H9 (cell line): ENCODE measurements around the gene NINL. TPM values are rescaled to one million over a fixed set of nuclear protein-coding genes. Genes with fewer than 3 reads are reported as not detected.

Experiments used
- DNase-seq: peaks from one replicate; pipeline ENCODE4 v3.0.0-alpha.2; 2017
- H2AFZ ChIP-seq: one replicate; pipeline ENCODE4 v1.6.1; 2013; ENCODE audit warnings: mild to moderate bottlenecking, low read length, control low read depth, moderate library complexity
- H2AK5ac ChIP-seq: 2 replicates; pipeline ENCODE4 v1.6.1; 2013; ENCODE audit warnings: low read length, control low read depth, mixed read lengths; ENCODE audit not compliant: insufficient read length
- H2BK120ac ChIP-seq: one replicate; pipeline ENCODE4 v1.6.1; 2013; ENCODE audit warnings: low read depth, mild to moderate bottlenecking, low read length, control low read depth, inconsistent platforms; ENCODE audit not compliant: poor library complexity, severe bottlenecking
- H2BK12ac ChIP-seq: 2 replicates; pipeline ENCODE4 v1.6.1; 2013; ENCODE audit warnings: low read length, control low read depth, mixed read lengths, low read depth; ENCODE audit not compliant: insufficient read length
- H2BK15ac ChIP-seq: 2 replicates; pipeline ENCODE4 v1.6.1; 2013; ENCODE audit warnings: low read depth, low read length, control low read depth
- H2BK20ac ChIP-seq: one replicate; pipeline ENCODE4 v1.6.1; 2013; ENCODE audit warnings: low read depth, mild to moderate bottlenecking, low read length, control low read depth, inconsistent platforms; ENCODE audit not compliant: poor library complexity, severe bottlenecking
- H2BK5ac ChIP-seq: 2 replicates; pipeline ENCODE4 v1.6.1; 2013; ENCODE audit warnings: low read length, control low read depth, mixed read lengths; ENCODE audit not compliant: insufficient read length
- H3K14ac ChIP-seq: 2 replicates; pipeline ENCODE4 v1.6.1; 2013; ENCODE audit warnings: low read length, control low read depth; ENCODE audit not compliant: insufficient read depth
- H3K18ac ChIP-seq: 2 replicates; pipeline ENCODE4 v1.6.1; 2013; ENCODE audit warnings: low read depth, mild to moderate bottlenecking, mixed read lengths, low read length, control low read depth; ENCODE audit not compliant: insufficient read length
- H3K23ac ChIP-seq: 2 replicates; pipeline ENCODE4 v1.6.1; 2013; ENCODE audit warnings: low read length, control low read depth, mixed read lengths, low read depth; ENCODE audit not compliant: insufficient read length
- H3K23me2 ChIP-seq: 2 replicates; pipeline ENCODE4 v1.6.1; 2013; ENCODE audit warnings: low read depth, mild to moderate bottlenecking, mixed read lengths, low read length, control low read depth; ENCODE audit not compliant: insufficient read length, poor library complexity, severe bottlenecking
- H3K27ac ChIP-seq: 2 replicates; pipeline ENCODE4 v1.5.1; 2013; ENCODE audit warnings: low read length, control low read depth, mixed read lengths, low read depth; ENCODE audit not compliant: insufficient read length
- H3K27me3 ChIP-seq: 2 replicates; pipeline ENCODE4 v1.6.1; 2013; ENCODE audit warnings: low read length, control low read depth, inconsistent platforms; ENCODE audit not compliant: insufficient read depth
- H3K4ac ChIP-seq: 2 replicates; pipeline ENCODE4 v1.6.1; 2013; ENCODE audit warnings: low read depth, mild to moderate bottlenecking, control low read depth, inconsistent platforms, low read length, moderate library complexity
- H3K4me1 ChIP-seq: 2 replicates; pipeline ENCODE4 v1.6.1; 2013; ENCODE audit warnings: low read length, control low read depth, inconsistent platforms; ENCODE audit not compliant: insufficient read depth
- H3K4me2 ChIP-seq: 2 replicates; pipeline ENCODE4 v1.6.1; 2013; ENCODE audit warnings: low read length, control low read depth, mixed read lengths; ENCODE audit not compliant: insufficient read length, insufficient read depth
- H3K56ac ChIP-seq: 2 replicates; pipeline ENCODE4 v1.6.1; 2013; ENCODE audit warnings: low read depth, mild to moderate bottlenecking, mixed read lengths, low read length, control low read depth; ENCODE audit not compliant: insufficient read length
- H3K79me1 ChIP-seq: 2 replicates; pipeline ENCODE4 v1.6.1; 2013; ENCODE audit warnings: low read depth, mild to moderate bottlenecking, moderate library complexity, low read length, control low read depth, inconsistent platforms; ENCODE audit not compliant: insufficient read depth, poor library complexity, severe bottlenecking
- H3K79me2 ChIP-seq: 2 replicates; pipeline ENCODE4 v1.6.1; 2013; ENCODE audit warnings: low read length, control low read depth, inconsistent platforms; ENCODE audit not compliant: insufficient read depth
- H3K9ac ChIP-seq: 2 replicates; pipeline ENCODE4 v1.6.1; 2013; ENCODE audit warnings: low read length, control low read depth, mixed read lengths; ENCODE audit not compliant: insufficient read length; ENCODE audit errors: extremely low read depth
- H3K9me3 ChIP-seq: one replicate; pipeline ENCODE4 v1.6.1; 2013; ENCODE audit warnings: low read depth, low read length, inconsistent platforms; ENCODE audit not compliant: control insufficient read depth
- H3T11ph ChIP-seq: one replicate; pipeline ENCODE4 v1.6.1; 2013; ENCODE audit warnings: mild to moderate bottlenecking, low read length, control low read depth, inconsistent platforms
- H4K20me1 ChIP-seq: one replicate; pipeline ENCODE4 v1.6.1; 2013; ENCODE audit not compliant: control insufficient read depth, insufficient read length, insufficient read depth
- H4K5ac ChIP-seq: 2 replicates; pipeline ENCODE4 v1.6.1; 2013; ENCODE audit warnings: low read depth, mild to moderate bottlenecking, mixed read lengths, low read length, control low read depth; ENCODE audit not compliant: insufficient read length
- H4K8ac ChIP-seq: replicated peaks from 2 replicates; pipeline ENCODE4 v1.6.1; 2013; ENCODE audit warnings: low read length, control low read depth, mixed read lengths, low read depth; ENCODE audit not compliant: insufficient read length
- H4K91ac ChIP-seq: 2 replicates; pipeline ENCODE4 v1.6.1; 2013; ENCODE audit warnings: low read depth, mild to moderate bottlenecking, moderate library complexity, mixed read lengths, low read length, control low read depth; ENCODE audit not compliant: insufficient read length
- H3K27ac Mint-ChIP-seq, 3 experiments: 2 replicates in 2 of 3; 3 replicates in 1 of 3; pipeline ENCODE4 v1.8.0; 2020 to 2021; ENCODE audit warnings: mixed read lengths in 3 of 3, mild to moderate bottlenecking in 1 of 3, moderate library complexity in 1 of 3
- H3K27me3 Mint-ChIP-seq: 2 replicates; pipeline ENCODE4 v1.8.0; 2021; ENCODE audit warnings: low read depth, mild to moderate bottlenecking, moderate library complexity, mixed read lengths
- H3K36me3 Mint-ChIP-seq, 3 experiments: 2 replicates in 2 of 3; 3 replicates in 1 of 3; pipeline ENCODE4 v1.8.0; 2020 to 2021; ENCODE audit warnings: low read depth in 3 of 3, mixed read lengths in 3 of 3; ENCODE audit not compliant: insufficient read depth in 1 of 3
- H3K4me1 Mint-ChIP-seq, 2 experiments: 2 replicates each; pipeline ENCODE4 v1.8.0; 2020; ENCODE audit warnings: mixed read lengths in 2 of 2
- H3K4me3 Mint-ChIP-seq, 2 experiments: 2 replicates in 1 of 2; 3 replicates in 1 of 2; pipeline ENCODE4 v1.8.0; 2020 to 2021; ENCODE audit warnings: mild to moderate bottlenecking in 2 of 2, mixed read lengths in 2 of 2, moderate library complexity in 1 of 2
- H3K9me3 Mint-ChIP-seq, 2 experiments: 2 replicates in 1 of 2; 3 replicates in 1 of 2; pipeline ENCODE4 v1.8.0; 2020; ENCODE audit warnings: mild to moderate bottlenecking in 2 of 2, mixed read lengths in 2 of 2, moderate library complexity in 1 of 2
- CTCF ChIP-seq: fragments of 200-600 bp; sonication (generic); conservative IDR thresholded peaks from 3 replicates; pipeline ENCODE4 v1.8.0; 2021; ENCODE audit warnings: antibody characterized with exemption, mild to moderate bottlenecking
- WGBS: extraction: QIAGEN DNeasy Blood & Tissue Kit; methylation state at CpG from one replicate; pipeline ENCODE4 v1.1.7; 2013; ENCODE audit warnings: missing lambda C conversion rate, low lambda C conversion rate, mixed read lengths; ENCODE audit not compliant: insufficient read length; ENCODE audit errors: extremely low coverage; 5-methylcytosine and 5-hydroxymethylcytosine counted together
- total RNA-seq: library from RNA; stranded (reverse); gene quantifications from 2 replicates; pipeline ENCODE4 v1.2.1, GENCODE V29; 2021

NINL gene
- total RNA-seq, 1 experiment from 2014 or later: 34.3 TPM

- H3K18ac ChIP-seq: no peak overlapping the region
- no peak overlapping the region for H2BK20ac ChIP-seq
- Mint-ChIP-seq H3K36me3 (peaks cover 2 to 12% (median 6%) of the 10 kb centered on the region in 3 experiments; a peak in 6 of 7 replicates), H3K4me1 (peaks cover 59 to 80% of the 10 kb centered on the region in 2 experiments), H3K9me3 (no peaks in the 10 kb centered on the region; a peak in 1 of 5 replicates), H3K4me3 (peak overlapping the region in 1 of 2 experiments; percentile 68; a peak in 3 of 5 replicates), H3K27ac (peak overlapping the region; percentile 94 to 98 (median 98)), H3K27me3 (peaks cover 3% of the 10 kb centered on the region; the same call in 1 of the 2 replicates)
- no peak overlapping the region for H3K4ac ChIP-seq
- H4K20me1 ChIP-seq: no peaks in the 10 kb centered on the region
- H2BK5ac ChIP-seq: no peak overlapping the region
- H3K27ac ChIP-seq: no peak overlapping the region
- no peak overlapping the region for H2AK5ac ChIP-seq
- no peak overlapping the region for H3K23ac ChIP-seq
- no peak overlapping the region for H4K8ac ChIP-seq
- no peak overlapping the region for H3K4me2 ChIP-seq
- H3K9me3 ChIP-seq: no peaks in the 10 kb centered on the region
- peaks cover 9% of the 10 kb centered on the region for H3K4me1 ChIP-seq
- no peaks in the 10 kb centered on the region for H3K27me3 ChIP-seq
- no peak overlapping the region for H3K9ac ChIP-seq
- no peak overlapping the region for H3K56ac ChIP-seq
- no peaks in the 10 kb centered on the region for H3K79me1 ChIP-seq
- H4K91ac ChIP-seq: no peak overlapping the region
- DNase-seq: peak; percentile 63
- H2BK12ac ChIP-seq: no peak overlapping the region
- no peak overlapping the region for H2BK15ac ChIP-seq
- peaks cover 6% of the 10 kb centered on the region; the same call in 1 of the 2 replicates for H3K79me2 ChIP-seq
- H2AFZ ChIP-seq: no peak overlapping the region
- no peak overlapping the region for H3T11ph ChIP-seq
- no peaks in the 10 kb centered on the region for H3K23me2 ChIP-seq
- WGBS: no CpG with 5 or more reads among the region's 12 CpGs
- H2BK120ac ChIP-seq: no peak overlapping the region
- no peak overlapping the region for H4K5ac ChIP-seq
- no peak overlapping the region for H3K14ac ChIP-seq
- peak; percentile 71 for TF ChIP-seq CTCF
Observed at GRCh38 chr20:25532015-25532751, 53.1 kb downstream of the NINL start.
